HG02610 (cell line): Measurements from ENCODE around the gene SET.

Experiments used
- ATAC-seq: cut with Tn5 transposase; IDR thresholded peaks from one replicate; pipeline ENCODE4 v1.9.1; 2021; ENCODE audit warnings: mild to moderate bottlenecking, moderate library complexity; ENCODE audit not compliant: unreplicated experiment

SET gene

GRCh38 chr9:128707446-128707845 lies 18.4 kb downstream of the SET start:
- no peak for ATAC-seq

GRCh38 chr9:128712451-128713410 lies 23.7 kb downstream of the SET start:
- no peak for ATAC-seq

- ATAC-seq: no peak
Measured at GRCh38 chr9:128713411-128713780, 24.4 kb downstream of the SET start.

GRCh38 chr9:128713941-128714573 lies 25.0 kb downstream of the SET start:
- no peak for ATAC-seq

- ATAC-seq: no peak
Measured at GRCh38 chr9:128714586-128715435, 25.8 kb downstream of the SET start.

- ATAC-seq: no peak
Measured at GRCh38 chr9:128715436-128715750, 26.4 kb downstream of the SET start.

GRCh38 chr9:128716581-128717254 lies 27.7 kb downstream of the SET start:
- no peak for ATAC-seq

- no peak for ATAC-seq
Measured at GRCh38 chr9:128718047-128718446, 29.0 kb downstream of the SET start.

- ATAC-seq: no peak
Measured at GRCh38 chr9:128718475-128718874, 29.5 kb downstream of the SET start.

GRCh38 chr9:128719919-128720605 lies 31.0 kb downstream of the SET start:
- no peak for ATAC-seq

GRCh38 chr9:128720841-128721486 lies 31.9 kb downstream of the SET start:
- no peak for ATAC-seq

GRCh38 chr9:128721487-128722010 lies 32.5 kb downstream of the SET start:
- ATAC-seq: no peak

GRCh38 chr9:128722380-128723351 lies 33.6 kb downstream of the SET start:
- ATAC-seq: no peak

- no peak for ATAC-seq
Measured at GRCh38 chr9:128723352-128723865, 34.4 kb downstream of the SET start.

GRCh38 chr9:128723866-128724743 lies 35.1 kb downstream of the SET start, which contains the start of gene ZDHHC12:
ZDHHC12 (minus strand) TSS chr9:128724127; CDS start chr9:128724093, 34 bp downstream.
- ATAC-seq: peak; percentile 97

GRCh38 chr9:128724744-128725211 lies 35.8 kb downstream of the SET start:
- no peak for ATAC-seq
